NK-92 (cell line): ENCODE results near the gene MOV10L1.

Experiments used
- DNase-seq: peaks from one replicate; lab custom pipeline; 2025; ENCODE audit not compliant: unreplicated experiment; lab: John Stamatoyannopoulos, UW

MOV10L1 gene

DNA sequence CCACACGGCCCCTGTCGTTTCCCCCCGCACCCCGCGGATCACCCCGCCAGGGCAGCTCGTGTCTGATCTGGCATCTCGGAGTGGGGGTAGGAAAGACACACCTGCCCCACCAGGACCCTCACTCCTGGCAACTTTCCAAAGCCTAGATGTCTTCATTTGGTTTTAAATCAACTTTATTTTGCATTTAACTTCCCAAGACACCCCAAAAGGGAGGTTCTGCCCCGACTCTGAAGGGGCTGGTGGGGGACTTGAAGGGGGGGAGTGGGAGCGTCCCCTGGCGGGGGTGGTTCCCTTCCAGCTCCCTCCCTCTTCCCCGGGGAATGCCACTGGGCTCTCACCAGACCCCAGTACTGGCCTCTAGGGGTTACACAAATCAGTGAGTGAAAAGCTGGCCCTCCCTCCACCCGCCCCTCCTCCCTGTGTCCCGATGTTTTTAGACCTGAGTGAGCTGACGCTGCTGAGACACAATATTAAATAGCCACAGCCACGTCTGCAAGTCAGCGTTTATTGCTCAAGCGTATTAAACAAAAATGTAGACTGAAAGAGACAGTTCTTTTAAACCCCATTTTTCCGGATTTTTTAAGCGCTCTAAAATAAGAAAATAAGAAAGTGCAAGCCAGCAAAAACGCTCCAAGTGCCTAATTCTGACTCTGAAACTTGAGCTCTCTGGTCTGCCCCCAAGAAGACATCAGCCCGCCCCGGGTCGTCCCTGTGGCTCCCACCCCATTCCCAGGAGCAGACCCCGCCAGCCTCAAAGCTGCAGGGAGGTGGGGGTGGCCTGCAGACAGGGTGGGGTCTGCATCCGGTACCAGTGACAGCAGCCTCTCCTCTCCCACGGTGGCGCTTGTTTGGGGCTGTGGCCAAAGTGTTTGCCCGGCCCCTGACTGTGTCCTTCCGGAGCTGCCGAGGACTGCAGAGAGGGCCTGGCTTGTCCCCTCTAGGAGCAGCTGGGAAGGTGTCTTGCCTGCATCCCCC is 30.6 kb upstream of the MOV10L1 start:
- DNase-seq = no peak

DNA sequence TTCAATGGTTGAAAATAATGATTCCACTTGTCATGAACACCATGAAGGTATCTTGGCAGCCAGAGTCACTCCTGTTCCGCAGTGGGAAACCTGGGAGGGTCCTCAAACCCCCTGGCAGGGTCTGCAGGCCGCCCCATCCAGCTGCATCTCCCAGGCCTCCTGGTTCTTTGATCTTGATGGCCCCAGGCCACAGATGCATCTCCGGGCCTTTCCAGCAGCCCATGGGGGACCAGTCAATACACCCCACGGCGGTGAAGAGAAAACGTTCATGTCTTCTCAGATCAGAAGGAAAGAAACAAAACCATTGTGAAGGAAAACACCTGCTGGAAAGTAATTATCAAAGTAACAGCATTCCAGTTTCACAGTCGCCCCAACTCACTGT is 29.9 kb upstream of the MOV10L1 start:
- no peak for DNase-seq

DNA sequence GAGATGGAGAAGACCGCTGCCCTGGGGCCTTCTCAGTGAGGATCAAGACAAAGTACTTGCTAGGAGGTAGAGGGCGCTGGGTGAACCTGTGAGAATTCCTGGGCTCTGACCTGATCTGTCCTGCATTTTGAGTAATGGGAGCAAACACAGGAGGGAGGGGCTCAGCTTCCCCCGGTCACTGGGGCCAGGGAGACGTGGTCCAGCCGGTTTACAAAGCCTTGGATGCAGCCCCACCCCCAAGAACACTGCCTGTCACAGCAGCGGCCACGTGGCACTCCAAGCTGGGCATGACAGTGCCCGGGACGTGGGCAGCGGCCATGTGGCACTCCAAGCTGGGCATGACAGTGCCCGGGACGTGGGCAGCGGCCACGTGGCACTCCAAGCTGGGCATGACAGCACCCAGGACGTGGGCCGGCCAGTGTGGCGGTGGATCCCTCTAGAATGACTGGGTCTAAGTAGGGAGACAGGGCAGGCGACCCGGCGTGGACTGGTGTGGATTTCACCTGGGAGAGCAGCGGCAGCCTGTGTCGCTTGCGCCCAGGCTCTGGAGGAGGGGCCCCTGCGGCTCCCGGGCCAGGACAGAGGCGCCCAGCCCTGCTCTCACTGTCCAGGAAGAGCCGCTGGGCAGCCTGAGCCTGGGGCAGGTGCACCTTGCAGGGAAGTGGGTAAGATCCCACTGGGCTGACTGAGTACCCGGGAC is 29.2 kb upstream of the MOV10L1 start:
- DNase-seq = no peak

DNA sequence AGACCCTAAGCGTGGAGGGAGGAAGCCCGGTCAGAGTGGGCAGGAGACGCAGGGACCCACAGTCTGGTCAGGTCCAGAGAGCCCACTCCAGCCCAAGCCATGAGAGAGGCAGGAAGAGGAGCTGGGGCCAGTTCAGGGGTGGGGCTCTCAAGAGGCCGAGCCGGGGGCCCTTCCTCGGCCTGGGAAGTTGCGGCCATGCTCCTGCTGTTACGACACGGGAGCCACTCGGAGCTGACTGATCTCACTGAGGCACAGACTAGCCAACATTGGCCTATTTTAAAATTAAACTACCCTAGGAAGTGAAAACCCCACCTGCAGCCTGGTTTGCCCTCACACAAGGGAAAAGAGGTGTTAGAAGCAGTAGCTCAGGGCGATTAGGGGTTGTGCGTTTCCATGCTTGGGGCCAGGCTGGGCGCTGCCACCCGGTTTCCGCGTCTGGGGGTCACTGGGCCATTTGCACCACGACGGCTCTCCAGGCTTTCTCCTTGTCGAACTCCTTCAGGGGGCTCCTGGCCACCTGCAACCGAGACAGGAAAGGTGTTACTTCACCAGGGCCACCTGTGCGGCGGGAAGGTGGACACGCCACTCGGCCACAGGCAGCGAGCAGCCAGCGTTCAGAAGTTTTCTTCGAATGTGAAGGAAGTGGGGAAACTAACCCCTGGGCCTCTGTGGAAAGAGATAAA is 28.5 kb upstream of the MOV10L1 start:
- no peak for DNase-seq

DNA sequence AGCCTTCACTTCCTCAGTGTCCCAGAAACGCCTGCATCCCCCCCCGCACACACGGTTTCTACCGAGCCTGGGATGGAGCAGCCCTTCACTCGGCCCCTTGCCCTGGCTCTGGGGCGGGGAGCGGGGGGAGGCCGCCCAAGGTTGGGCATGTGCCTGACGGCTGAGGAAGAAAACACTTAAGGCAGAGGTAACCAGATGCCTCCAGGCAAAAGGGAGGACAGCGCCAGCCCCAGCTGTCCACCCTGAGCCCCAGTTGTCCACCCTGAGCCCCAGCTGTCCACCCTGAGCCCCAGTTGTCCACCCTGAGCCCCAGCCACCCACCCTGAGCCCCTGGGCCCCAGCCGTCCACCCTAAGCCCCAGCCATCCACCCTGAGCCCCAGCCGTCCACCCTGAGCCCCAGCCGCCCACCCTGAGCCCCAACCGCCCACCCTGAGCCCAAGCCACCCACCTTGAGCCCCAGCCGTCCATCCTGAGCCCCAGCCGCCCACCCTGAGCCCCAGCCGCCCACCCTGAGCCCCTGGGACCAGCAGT is 27.9 kb upstream of the MOV10L1 start:
- no peak for DNase-seq

DNA sequence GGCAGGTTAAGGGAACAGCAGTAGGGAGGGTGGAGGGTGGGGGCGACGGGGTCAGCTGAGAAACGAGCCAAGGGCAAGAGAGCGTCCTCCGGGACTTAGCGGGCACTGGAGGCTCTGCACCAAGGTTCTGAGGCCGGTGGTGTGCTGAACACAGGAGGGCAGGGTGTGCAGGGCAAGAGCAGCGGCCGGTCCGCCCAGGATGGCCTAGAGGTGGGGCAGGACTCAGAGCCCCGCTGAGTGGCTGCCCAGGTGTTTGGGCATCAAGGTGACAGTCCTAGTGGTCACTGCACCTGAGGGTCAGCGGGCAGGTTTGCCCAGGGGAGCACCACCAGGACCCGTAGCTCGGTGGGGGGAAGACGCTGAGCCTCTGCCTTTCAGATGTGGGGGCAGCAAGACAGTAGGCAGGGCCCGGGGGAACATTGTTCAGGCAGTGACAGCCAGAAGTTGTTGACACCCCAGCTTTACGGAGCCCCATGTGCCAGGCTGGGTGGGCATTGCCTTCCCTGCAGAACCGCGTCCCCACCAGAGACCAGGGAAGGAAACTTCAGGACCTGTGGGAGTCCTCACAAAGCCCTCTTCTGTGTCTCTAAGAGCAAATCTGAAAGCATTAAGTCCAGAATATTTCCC is 27.2 kb upstream of the MOV10L1 start:
- no peak for DNase-seq

DNA sequence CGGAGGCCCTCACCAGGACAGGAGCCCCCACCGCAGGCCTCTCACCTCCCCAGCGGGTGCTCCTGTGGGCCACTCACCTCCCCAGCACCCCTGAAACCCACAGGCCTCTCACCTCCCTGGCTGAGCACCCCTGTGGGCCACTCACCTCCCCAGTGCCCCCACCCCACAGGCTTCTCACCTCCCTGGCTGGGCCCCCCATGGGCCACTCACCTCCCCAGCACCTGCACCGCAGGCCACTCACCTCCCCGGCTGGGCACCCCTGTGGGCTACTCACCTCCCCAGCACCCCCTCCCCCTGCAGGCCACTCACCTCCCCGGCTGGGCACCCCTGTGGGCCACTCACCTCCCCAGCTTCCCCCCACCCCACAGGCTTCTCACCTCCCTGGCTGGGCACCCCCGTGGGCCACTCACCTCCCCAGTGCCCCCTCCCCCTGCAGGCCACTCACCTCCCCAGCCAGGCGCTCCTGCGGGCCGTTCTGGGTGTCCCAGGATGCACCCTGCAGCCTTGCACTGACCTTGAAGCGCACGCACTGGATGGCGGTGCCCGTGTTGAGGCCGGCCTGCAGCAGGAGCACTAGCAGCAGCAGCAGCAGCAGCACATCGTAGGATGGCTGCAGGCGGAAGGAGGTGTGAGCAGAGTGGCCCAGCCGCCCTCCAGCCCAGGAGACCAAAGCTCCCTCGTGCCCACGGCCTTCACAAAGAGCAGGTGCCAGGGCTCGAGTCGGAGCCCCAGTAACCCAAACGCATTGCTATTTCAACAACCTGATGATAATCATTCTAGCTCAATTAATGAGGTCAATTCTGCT is 26.0 kb upstream of the MOV10L1 start:
- DNase-seq = no peak

DNA sequence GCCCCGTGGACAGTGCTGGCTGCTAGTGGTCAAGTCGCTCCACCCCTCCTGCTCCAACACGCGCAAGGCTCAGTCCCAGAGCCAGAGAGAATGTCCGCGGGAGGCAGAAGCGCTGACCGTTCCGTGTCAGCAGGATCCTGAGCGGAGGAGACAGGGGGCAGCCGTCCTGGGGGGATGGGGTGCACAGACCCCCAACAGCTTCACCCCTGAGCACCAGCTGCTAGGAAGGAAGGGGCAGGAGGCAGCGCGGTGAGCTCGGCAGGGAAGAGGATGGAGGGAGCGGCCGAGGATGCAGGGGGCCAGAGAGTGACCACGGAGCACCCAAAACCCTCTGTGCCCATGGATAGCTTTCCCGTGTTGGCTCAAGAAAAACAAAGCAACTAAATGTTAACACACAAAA is 25.4 kb upstream of the MOV10L1 start:
- no peak for DNase-seq

DNA sequence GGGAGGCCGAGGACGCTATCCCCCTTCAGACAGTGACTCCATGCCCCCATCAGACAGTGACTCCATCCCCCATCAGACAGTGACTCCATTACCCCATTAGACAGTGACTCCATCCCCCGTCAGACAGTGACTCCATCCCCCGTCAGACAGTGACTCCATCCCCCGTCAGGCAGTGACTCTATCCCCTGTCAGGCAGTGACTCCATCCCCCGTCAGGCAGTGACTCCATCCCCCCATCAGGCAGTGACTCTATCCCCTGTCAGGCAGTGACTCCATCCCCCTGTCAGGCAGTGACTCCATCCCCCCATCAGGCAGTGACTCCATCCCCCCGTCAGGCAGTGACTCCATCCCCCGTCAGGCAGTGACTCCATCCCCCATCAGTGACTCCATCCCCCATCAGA is 22.6 kb upstream of the MOV10L1 start:
- no peak for DNase-seq

DNA sequence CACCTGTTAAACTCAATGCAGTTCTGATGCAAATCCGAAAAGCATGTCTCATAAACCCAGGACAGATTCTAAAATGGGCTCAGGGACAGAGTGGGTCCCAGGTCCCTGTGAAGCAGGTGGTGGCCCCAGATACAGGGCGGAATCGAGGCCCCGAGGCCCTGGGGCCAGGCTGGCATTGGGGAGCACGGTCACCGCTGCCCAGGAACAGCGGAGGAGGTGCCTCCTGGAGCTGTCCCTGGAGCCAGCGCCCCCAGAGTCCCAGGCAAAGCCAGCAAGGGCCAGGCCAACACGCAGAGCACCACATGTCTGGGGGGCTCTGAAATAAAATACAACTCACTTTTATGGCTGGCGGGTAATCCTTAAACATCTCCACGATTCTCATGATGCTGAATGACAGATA is 21.7 kb upstream of the MOV10L1 start:
- DNase-seq = no peak

DNA sequence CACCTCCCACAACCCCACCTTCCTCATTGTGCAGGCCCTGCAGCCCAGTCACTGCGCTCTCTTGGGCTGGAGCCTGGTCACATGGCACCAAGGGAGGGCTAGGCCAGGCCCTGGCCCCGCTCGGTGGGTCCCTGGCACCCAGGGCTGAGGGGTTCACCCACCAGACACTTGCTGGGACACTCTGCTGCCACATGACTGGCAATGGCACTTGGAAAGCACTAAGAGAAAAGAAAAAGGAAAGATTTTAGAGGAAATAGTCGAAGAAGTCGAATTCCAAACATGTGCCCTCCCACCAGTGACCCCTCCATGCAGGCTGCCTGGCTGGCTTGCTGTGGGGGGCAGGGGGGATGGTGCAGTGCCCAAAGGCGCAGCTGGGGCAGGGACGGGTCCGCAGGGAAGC is 19.4 kb upstream of the MOV10L1 start:
- no peak for DNase-seq

DNA sequence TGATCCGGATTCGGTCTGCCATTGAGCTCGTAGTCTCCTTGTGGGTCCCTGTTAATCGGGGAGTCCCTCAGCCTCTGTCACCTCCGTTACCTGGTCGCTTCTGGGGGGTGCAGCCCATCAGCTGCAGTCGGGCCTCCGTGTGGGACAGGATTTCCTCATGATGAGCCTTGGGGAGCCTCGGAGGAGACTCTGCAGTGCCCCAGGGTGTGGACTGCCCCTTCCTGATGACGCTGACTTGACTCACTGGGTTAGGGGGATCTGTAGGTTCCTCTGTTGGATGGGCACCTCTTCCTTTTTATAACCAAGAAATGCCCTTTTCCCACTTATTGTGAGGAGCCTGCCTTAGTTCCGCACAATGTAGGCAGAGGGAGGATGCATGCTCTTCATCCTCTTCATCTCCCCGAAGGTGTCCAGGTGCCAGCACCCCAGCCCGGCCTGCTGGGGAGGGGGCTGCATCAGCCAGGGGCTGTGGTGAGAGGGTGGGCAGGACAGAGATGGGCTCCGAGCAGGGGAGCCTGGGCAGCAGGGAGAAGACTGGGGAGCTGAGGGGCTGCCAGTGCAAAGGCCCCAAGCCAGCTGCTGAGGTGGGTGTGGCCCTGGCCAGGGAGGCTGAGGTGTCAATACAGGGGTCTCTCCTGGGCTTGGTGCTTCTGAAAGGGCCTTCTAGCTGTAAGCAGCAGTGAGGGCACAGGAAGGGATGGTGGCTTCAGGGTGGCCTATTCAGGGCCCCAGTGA is 18.2 kb upstream of the MOV10L1 start:
- no peak for DNase-seq

DNA sequence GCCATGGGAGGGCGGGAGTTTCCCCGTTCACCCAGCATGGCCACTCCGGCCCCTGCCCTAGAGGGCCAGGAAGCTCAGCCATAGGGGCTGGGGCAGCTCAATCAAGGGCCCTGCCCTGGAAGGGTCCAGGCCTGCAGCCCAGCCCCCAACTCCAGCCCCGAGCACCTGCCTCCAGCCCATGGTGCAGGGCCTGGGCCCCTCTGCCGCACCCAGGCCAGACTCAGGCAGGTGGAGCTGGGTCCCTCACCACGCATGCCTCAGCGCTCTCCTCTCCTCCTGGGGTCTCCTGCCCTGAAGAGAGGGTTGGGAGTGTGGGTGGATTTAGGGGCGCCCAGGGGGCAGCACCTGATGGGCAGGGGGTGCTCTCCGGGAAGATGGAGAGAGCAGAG is 17.6 kb upstream of the MOV10L1 start:
- DNase-seq = no peak

DNA sequence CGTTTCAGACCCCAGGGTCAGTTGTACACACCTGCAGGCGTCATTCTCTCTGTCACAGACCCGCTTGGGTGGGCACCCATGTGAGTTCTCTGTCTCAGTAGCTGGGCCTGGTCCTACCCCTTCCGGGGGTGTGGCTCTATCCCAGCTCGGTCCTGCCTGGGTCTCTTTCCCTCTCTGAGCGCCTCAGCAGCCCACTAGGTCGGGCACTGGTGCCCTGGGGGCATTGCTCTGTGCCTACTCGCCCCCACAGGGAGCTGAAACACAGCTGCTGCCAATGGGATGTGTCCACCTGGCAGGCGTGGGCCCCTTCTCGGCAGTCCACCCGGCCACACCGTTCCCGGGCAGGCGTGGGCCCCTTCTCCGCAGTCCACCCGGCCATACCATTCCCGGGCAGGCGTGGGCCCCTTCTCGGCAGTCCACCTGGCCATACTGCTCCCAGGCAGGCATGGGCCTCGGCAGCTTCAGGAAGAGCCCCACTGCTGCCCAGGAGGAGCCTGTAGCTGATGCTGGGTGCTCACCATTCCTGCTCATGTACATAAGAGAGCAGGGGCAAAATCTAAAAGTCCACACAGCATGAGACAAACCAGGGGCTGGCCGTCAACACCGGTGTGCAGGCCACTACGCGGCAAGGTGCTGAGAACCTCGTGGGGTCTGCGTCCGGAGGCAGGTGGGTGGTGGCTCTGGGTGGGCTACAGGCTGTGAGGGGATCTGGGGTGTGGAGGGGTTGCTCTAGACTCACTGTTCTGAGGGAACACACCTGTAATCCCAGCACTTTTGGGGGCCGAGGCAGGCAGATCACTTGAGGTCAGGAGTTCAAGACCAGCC is 16.9 kb upstream of the MOV10L1 start:
- DNase-seq = no peak

DNA sequence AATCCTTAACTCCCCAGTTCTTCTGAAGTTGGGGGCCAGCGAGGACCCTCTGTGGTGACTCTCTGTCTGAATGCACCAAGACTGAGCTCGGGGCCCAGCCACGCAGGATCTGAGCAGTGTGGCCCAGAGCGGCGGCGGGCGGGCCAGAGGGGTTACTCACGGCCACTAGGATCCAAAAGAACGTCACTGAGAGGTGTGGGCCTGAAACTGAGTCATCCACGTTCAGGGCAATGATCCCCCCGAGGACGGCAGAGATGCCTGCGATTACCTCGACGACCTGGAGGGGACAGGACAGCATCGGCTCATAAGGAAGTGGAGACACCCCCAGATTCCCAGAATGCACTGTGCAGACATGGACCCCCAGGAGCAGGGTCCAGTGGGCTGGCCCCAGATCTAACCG is 15.8 kb upstream of the MOV10L1 start:
- DNase-seq = no peak

DNA sequence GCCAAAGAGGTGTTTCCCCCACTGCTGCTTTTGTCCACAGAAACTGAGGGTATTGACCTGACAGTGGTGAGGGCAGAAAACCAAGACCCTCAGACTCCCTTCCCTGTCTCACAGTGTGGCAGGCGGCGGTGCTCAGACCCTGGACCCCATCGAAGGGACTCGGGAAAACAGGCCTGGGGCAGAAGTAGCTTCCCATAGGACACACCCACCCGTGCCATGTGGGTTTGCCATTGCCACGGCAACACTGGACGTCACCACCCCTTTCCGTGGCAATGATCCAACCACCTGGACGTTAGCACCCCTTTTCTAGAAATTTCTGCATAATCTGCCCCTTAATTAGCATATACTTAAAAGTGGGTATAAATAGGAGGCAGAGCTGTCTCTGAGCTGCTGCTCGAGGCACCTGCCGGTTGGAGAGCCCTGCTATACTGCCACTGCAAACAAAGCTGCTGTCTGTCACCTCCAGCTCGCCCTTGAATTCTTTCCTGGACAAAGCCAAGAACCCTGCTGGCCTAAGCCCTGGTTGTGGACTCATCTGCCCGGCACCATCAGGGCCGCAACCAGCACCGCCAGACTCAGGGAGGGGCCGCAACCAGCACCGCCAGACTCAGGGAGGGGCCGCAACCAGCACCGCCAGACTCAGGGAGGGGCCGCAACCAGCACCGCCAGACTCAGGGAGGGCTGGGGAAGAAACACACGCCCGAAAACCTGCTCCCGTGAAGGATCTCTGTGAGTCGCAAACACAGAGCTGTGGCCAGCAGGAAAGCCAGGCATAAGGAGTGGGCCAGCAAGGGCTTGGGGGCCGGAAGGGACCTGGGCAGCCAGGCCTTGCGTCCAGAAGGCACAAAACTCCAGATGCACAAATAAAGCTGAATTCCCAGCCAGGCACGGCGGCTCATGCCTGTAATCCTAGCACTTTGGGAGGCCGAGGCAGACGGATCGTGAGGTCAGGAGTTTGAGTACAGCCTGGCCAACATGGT is 15.0 kb upstream of the MOV10L1 start:
- no peak for DNase-seq

DNA sequence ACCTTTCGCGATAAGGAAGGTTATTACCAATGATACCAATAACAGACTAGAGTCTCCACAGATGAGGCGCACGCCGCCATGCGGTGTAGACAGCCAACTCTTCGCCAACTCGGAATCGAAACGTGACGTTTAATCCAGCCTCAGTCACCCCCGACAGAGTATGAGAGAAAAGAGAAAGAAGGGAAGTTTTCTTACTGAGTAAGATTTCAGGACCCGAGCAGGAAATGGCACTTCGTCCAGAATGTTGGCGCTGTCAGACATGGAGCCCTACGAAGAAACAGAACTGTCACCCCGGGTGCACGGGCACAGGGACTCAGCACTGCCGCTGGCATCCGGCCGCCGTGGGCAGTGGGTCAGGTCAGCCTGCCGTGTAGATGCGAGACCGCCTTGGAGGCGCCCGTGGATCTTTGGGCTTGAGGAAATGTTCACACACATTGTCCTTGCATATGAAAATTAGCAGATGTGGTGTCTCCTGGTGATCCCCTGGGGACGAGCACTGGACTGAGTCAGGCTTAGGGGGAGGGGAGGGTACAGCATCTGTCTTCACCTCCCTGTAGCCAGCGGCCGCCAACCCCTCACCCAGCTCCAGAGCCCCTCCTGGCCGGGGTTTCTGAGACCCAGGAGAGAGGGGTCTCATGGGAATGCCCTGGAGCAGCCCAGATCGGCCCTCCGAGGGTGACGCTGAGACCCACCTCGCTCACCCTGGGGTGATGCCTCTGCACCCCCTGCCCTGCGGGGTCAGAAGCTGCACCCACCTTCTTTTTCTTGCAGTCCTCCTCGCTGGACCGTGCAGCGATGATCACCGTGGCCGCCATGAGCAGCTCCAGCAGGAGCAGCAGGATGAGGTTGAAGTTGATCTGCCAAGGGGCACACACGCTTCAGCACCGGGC is 12.9 kb upstream of the MOV10L1 start:
- DNase-seq = no peak
